ENCODE measurements around the gene METRN. TPM values are rescaled to one million over a fixed set of nuclear protein-coding genes. Genes with fewer than 3 reads are reported as not detected.

Gene METRN
- 1 to 10 TPM; 5.5 TPM for total RNA-seq

DNA sequence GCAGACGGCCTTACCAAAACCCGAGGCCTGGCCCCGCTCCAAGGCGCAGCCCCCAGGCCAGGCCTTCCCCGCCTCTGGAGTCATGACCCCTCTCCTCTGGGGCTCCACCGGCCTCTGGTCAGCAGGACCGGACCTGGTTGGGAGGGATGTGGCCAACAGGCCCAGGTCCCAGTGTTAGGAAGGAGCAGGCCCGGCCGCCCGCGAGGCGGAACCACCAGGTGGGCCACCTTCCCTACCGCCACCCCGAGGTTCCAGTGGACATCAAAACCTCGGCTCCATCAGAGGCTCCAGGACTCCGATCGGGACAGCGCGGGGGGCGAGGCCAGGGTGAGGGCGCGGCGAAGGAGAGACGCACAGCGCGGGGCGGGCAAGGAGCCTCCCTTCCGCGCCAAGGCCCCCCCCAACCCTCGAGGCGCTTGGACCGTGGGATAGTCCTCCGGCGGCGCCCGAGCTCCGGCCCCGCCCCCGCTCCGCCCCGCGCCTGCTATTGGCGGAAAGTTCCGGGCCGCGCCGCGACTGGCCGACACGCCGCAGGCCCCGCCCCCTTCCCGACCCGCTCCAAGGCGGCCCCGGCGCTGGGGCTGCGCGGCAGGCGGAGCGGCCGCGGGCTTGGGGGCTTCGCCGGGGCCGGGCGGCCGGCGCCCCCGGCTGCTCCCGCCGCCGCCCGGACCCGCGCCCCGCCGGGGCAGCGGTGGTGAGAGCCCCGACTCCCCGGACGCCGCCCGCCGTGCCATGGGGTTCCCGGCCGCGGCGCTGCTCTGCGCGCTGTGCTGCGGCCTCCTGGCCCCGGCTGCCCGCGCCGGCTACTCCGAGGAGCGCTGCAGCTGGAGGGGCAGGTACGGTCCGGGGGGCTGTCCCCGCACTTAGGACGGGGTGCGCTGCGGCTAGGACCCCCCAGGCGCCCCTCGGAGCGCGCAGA, at the start of gene METRN:
Gene METRN (plus strand): TSS at position 561 of the 919 bp plus-strand sequence. CDS start 172 bp downstream, at position 733.

DNA sequence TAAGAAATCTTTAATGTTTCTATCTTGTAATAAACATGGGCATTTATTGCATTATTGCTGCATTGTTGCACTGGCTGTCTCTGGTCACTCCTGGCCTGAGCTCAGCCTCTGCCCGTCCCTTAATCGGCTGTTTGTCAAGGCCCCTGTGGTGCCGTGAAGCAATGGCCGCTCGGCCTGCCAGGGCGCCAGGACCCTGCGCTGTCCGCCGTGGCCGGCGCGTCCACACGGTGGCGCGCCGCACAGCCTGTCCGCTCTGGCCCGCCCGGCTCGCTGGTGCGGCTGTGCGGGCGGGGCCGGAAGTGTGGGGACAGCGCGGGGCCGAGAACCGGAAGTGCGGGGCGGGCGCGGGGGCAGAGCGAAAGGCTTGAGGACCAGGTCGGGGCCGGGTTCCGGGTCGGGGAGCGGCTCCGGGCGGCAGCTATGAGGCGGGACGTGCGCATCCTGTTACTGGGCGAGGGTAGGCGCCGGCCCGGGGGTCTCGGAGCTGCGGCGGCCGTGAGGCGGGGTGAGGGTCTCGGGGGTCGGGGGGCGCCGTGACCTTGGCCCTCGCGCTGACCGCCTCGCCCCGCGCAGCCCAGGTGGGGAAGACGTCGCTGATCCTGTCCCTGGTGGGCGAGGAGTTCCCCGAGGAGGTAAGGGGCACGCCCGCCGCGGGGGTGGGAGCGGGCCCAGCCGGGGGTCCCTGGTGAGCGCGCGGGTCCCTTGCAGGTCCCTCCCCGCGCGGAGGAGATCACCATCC, 47.0 kb upstream of the METRN start, which contains the start of gene RHOT2:
Gene RHOT2 (plus strand): TSS at position 353 of the 739 bp plus-strand sequence. CDS start 68 bp downstream, at position 421.

GRCh38 chr16:674968-675883, 39.7 kb upstream of the METRN start, which contains the start of gene RHBDL1:
RHBDL1 (plus strand) TSS chr16:675671; CDS start chr16:675791, 120 bp downstream.

GRCh38 chr16:679814-680624, 34.9 kb upstream of the METRN start, which contains the start of gene STUB1:
STUB1 (plus strand) TSS chr16:680410; CDS start chr16:680526, 116 bp downstream.

DNA sequence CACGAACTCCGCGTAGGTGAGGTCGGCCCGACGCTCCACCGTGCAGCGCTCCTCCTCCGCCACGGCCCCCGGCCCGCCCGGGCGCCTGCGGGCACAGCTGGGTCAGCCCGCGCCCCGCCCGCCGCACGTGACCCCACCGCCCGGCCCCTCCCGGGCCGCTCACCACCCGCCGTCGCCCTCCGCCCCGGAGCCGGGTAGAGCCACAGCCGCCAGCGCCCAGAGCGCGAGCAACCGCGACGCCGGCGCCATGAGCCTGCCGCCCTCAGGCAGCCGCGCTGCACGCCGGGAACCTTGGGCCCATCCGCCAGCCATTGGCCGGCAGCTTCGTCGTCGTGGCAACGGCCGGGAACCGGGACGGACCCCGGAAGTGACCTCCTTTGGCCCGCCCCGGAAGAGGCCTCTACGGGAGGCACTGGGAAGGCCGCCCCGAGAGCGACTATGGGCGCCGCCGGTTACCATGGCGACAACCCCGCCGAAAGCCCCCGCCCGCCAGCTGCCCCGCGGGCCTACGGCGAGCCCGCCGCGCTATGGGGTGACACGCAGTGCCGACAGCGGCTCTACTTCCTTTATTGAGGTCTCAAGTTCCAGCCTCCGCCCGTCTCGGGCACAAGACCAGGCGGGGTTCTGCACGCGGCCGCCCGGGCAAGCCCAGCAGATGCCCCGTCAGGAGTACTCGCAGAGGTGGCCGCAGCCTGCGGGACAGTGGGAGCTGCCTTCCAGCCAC, 30.7 kb upstream of the METRN start, which contains the start of gene JMJD8:
Gene JMJD8 (minus strand): TSS at position 264 of the 724 bp plus-strand sequence. CDS start 15 bp downstream, at position 249.

GRCh38 chr16:705431-706188, 9.3 kb upstream of the METRN start, which contains the start of gene FBXL16:
FBXL16 (minus strand) TSS chr16:705801; CDS start chr16:697405, 8,396 bp downstream.

GRCh38 chr16:720990-721764, 6.3 kb downstream of the METRN start, which contains the start of gene ANTKMT:
ANTKMT (plus strand) TSS chr16:721146; CDS start chr16:721275, 129 bp downstream.

GRCh38 chr16:726438-727290, 11.7 kb downstream of the METRN start, which contains the start of the genes CCDC78 and HAGHL:
CCDC78 (minus strand) TSS chr16:726443; CDS start chr16:726367, 76 bp downstream.
HAGHL (plus strand) TSS chr16:727106; CDS start chr16:727510, 404 bp downstream.

DNA sequence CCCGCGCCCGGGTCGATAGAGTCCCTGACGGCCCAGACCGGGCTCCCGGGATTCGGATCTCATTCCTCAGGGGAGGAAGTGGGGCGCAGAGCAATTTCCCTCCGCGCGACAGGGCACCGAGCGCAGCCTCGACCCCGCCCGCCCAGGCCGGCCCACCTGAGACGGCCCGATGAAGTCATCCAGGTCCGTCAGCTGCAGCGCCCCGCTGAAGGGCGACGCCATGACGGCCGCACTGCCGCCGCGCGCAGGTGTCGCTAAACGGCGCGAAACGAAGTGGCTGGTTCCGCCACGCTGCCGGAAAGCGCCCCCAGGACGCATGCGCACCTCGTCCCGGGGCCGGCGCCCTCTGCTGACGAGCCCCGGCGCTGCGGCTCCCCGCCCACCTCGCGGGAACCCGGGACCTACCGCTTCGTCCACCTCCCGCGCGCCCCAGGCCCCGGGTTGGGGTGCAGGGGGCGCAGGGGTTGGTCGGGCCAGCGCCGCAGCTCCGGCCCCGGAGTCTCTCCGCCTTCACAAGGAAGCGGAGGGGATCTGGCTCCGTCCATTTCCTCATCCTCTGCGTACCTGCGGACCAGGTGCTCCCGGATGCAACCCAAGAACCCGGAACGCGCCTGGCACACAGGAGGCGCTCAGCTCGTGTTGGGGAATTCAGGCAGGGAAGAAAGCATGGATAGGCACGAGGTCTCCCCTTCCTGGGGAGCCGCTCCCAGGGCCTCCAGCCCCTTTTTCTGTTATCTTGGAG, 26.0 kb downstream of the METRN start, which contains the start of gene CIAO3:
Gene CIAO3 (minus strand): TSS at position 234 of the 742 bp plus-strand sequence. CDS start 12 bp downstream, at position 222.

DNA sequence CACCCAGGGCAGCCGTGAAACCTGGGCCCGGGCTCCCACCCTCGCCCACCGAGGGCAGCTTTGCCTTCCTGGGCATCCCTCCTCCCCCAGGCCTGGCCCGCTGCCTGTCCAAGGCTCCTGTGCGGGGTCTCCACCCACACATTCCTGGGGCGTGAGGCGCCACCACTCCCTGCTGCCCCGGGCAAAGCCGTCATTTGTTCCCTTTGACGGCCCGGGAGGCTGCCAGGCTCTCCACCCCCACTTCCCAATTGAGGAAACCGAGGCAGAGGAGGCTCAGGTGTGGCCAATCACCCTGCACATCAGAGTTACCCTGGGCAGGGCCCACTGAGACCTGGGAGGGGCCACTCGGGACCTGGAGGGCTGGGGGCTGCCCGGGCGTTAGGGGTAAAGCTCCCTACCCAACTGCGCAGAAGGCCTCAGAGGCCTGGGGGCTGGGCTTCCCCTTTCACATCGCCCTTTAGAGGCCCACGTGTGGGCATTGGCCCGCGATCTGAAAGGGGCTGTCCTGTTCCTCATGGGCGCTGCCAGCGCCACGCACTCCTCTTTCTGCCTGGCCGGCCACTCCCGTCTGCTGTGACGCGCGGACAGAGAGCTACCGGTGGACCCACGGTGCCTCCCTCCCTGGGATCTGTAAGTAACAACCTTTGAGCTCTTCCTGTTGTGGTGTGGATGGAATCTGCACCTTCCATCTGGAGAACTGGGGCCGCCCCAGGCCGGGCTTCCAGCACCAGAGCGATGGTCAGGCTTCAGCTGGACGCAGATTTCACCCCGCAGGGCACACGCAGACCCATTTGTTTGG, 45.8 kb downstream of the METRN start, which contains the start of gene MSLN:
Gene MSLN (plus strand): TSS at position 190 of the 799 bp plus-strand sequence. CDS start 1,947 bp downstream, outside the sequence.

Other genes with a start within 250 kb of the METRN start
- gene CAPN15, start 187.4 kb upstream of the METRN start, total RNA-seq, result 10 to 100 TPM; 71.0 to 71.8 TPM
- not detected for gene PRR35, start 154.7 kb upstream of the METRN start, total RNA-seq
- 1 to 10 TPM; 4.6 to 4.7 TPM for gene NHLRC4, start 148.1 kb upstream of the METRN start, total RNA-seq
- gene PIGQ, start 145.2 kb upstream of the METRN start, total RNA-seq, result 10 to 100 TPM; 32.9 to 36.8 TPM
- gene RAB40C, start 125.1 kb upstream of the METRN start, total RNA-seq, result 10 to 100 TPM; 12.7 to 14.1 TPM
- under 1 TPM; 0.33 to 0.36 TPM for gene WFIKKN1, start 84.1 kb upstream of the METRN start, total RNA-seq
- 10 to 100 TPM; 70.0 to 70.7 TPM for gene METTL26, start 78.8 kb upstream of the METRN start, total RNA-seq
- gene MCRIP2, start 73.3 kb upstream of the METRN start, total RNA-seq, result 10 to 100 TPM; 28.9 to 31.2 TPM
- 10 to 100 TPM; 63.2 to 67.3 TPM for gene WDR90, start 65.8 kb upstream of the METRN start, total RNA-seq
- 100 to 1,000 TPM; 126 to 134 TPM for gene RHOT2, start 47.0 kb upstream of the METRN start, total RNA-seq
- gene RHBDL1, start 39.4 kb upstream of the METRN start, total RNA-seq, result 1 to 10 TPM; 1.3 to 1.6 TPM
- gene STUB1, start 34.7 kb upstream of the METRN start, total RNA-seq, result 10 to 100 TPM; 61.4 to 61.7 TPM
- 10 to 100 TPM; 30.3 to 31.4 TPM for gene JMJD8, start 30.8 kb upstream of the METRN start, total RNA-seq
- 10 to 100 TPM; 15.2 to 16.1 TPM for gene WDR24, start 24.7 kb upstream of the METRN start, total RNA-seq
- 10 to 100 TPM; 21.2 to 21.5 TPM for gene FBXL16, start 9.3 kb upstream of the METRN start, total RNA-seq
- gene ANTKMT, start 6.0 kb downstream of the METRN start, total RNA-seq, result 10 to 100 TPM in 1 of 2 experiments, 1 to 10 TPM in 1; 9.7 to 10.8 TPM
- 1 to 10 TPM; 1.6 to 2.1 TPM for gene CCDC78, start 11.3 kb downstream of the METRN start, total RNA-seq
- 1 to 10 TPM; 5.2 to 7.6 TPM for gene HAGHL, start 12.0 kb downstream of the METRN start, total RNA-seq
- 10 to 100 TPM; 30.8 to 33.1 TPM for gene CIAO3, start 25.9 kb downstream of the METRN start, total RNA-seq
- gene MSLN, start 45.6 kb downstream of the METRN start, total RNA-seq, result not detected
- 10 to 100 TPM; 22.2 to 23.1 TPM for gene RPUSD1, start 73.3 kb downstream of the METRN start, total RNA-seq
- 10 to 100 TPM; 67.0 to 72.2 TPM for gene CHTF18, start 73.5 kb downstream of the METRN start, total RNA-seq
- not detected for gene GNG13, start 85.6 kb downstream of the METRN start, total RNA-seq

All from activated naive CD4-positive, alpha-beta T cell treated with anti-CD3 and anti-CD28 coated beads, Interleukin-2, amount 10 ng/mL, durations not matched to agents 5 hours and 36 hours (primary cell).